ENCODE data around the gene ANAPC16. TPM values are rescaled to one million over a fixed set of nuclear protein-coding genes. Genes with fewer than 3 reads are reported as not detected.
A peak's percentile ranks its signal among the peaks of the same experiment; 100 is the strongest.

Gene ANAPC16
- total and polyA plus RNA-seq, 4 donors, result 67.9 to 138 (median 91.4) TPM

- peak overlapping the region in 1 of 2 donors; percentile 81 for H3K27ac ChIP-seq (ENCODE audit: low read depth in 1 of 2, low read length in 1 of 2)
- no peaks in the 10 kb centered on the region for H3K9me3 ChIP-seq (ENCODE audit: control insufficient read depth in 4 of 4, insufficient read depth in 3 of 4, low read length in 3 of 4)
- no peak for ATAC-seq (ENCODE audit: insufficient read depth, low FRiP score)
- H3K9ac ChIP-seq (ENCODE audit: insufficient read depth in 1 of 2, low read length in 2 of 2), result no peak overlapping the region
- no peaks in the 10 kb centered on the region for H3K27me3 ChIP-seq (ENCODE audit: control insufficient read depth in 3 of 3, insufficient read depth in 3 of 3, low read length in 2 of 3)
- peaks cover 0 to 13% (median 0%) of the 10 kb centered on the region in 5 donors for H3K4me1 ChIP-seq (ENCODE audit: control insufficient read depth in 5 of 5, insufficient read depth in 5 of 5, low read length in 5 of 5)
- 89 to 92% methylated on average over 7 of the region's 7 CpGs for WGBS, 2 donors
- peaks cover 0 to 10% (median 3%) of the 10 kb centered on the region in 4 donors for H3K36me3 ChIP-seq (ENCODE audit: control insufficient read depth in 4 of 4, insufficient read depth in 4 of 4, low read length in 4 of 4)
- DNase-seq, result peak; percentile 35 to 58 (median 52)
- no peak for TF ChIP-seq CTCF (IDR thresholded peaks at IDR 0.05; ENCODE audit: control extremely low read depth, extremely low read depth)
- H3K4me3 ChIP-seq, result no peak overlapping the region
These were observed 42.1 kb upstream of the ANAPC16 start for GRCh38 chr10:72173619-72174296.

- DNase-seq (no peak), ATAC-seq (ENCODE audit: insufficient read depth, low FRiP score) (no peak)
- H3K9me3 ChIP-seq (ENCODE audit: control insufficient read depth in 4 of 4, insufficient read depth in 3 of 4, low read length in 3 of 4), result no peaks in the 10 kb centered on the region
- no peak for TF ChIP-seq CTCF (IDR thresholded peaks at IDR 0.05; ENCODE audit: control extremely low read depth, extremely low read depth)
- H3K9ac ChIP-seq (ENCODE audit: insufficient read depth in 1 of 2, low read length in 2 of 2), result no peak overlapping the region
- H3K4me3 ChIP-seq, result no peak overlapping the region
- peaks cover 0 to 13% (median 0%) of the 10 kb centered on the region in 5 donors for H3K4me1 ChIP-seq (ENCODE audit: control insufficient read depth in 5 of 5, insufficient read depth in 5 of 5, low read length in 5 of 5)
- peaks cover 0 to 10% (median 3%) of the 10 kb centered on the region in 4 donors for H3K36me3 ChIP-seq (ENCODE audit: control insufficient read depth in 4 of 4, insufficient read depth in 4 of 4, low read length in 4 of 4)
- no peaks in the 10 kb centered on the region for H3K27me3 ChIP-seq (ENCODE audit: control insufficient read depth in 3 of 3, insufficient read depth in 3 of 3, low read length in 2 of 3)
- H3K27ac ChIP-seq (ENCODE audit: low read depth in 1 of 2, low read length in 1 of 2), result peak overlapping the region in 1 of 2 donors; percentile 81
These were observed 41.5 kb upstream of the ANAPC16 start for GRCh38 chr10:72174297-72174662.

- Histone ChIP-seq H3K4me1 (ENCODE audit: control insufficient read depth in 5 of 5, insufficient read depth in 5 of 5, low read length in 5 of 5) (peaks cover 0 to 13% (median 0%) of the 10 kb centered on the region in 5 donors), H3K27ac (ENCODE audit: low read depth in 1 of 2, low read length in 1 of 2) (peak overlapping the region in 1 of 2 donors; percentile 81), H3K9me3 (ENCODE audit: control insufficient read depth in 4 of 4, insufficient read depth in 3 of 4, low read length in 3 of 4) (no peaks in the 10 kb centered on the region), H3K4me3 (no peak overlapping the region), H3K9ac (ENCODE audit: insufficient read depth in 1 of 2, low read length in 2 of 2) (no peak overlapping the region), H3K27me3 (ENCODE audit: control insufficient read depth in 3 of 3, insufficient read depth in 3 of 3, low read length in 2 of 3) (no peaks in the 10 kb centered on the region), H3K36me3 (ENCODE audit: control insufficient read depth in 4 of 4, insufficient read depth in 4 of 4, low read length in 4 of 4) (peaks cover 0 to 12% (median 3%) of the 10 kb centered on the region in 4 donors)
- no peak for TF ChIP-seq CTCF (IDR thresholded peaks at IDR 0.05; ENCODE audit: control extremely low read depth, extremely low read depth)
- 9 to 30% methylated on average over 1 of the region's 1 CpG for WGBS, 2 donors
- ATAC-seq (ENCODE audit: insufficient read depth, low FRiP score) (no peak), DNase-seq (peak in 1 of 3 donors; percentile 11)
These were observed 40.7 kb upstream of the ANAPC16 start for GRCh38 chr10:72175149-72175548.
